Effector memory CD4-positive, alpha-beta T cell (primary cell): ENCODE results near the gene TLX2.
A peak's percentile ranks its signal among the peaks of the same experiment; 100 is the strongest.

Source experiments
- DNase-seq, 3 donors: peaks; one replicate each; pipeline ENCODE4 v3.0.0-alpha.2; 2020
- H3K27ac ChIP-seq: 2 replicates; pipeline ENCODE4 v1.7.0; 2013; ENCODE audit warnings: mild to moderate bottlenecking, low read length, moderate library complexity; ENCODE audit not compliant: insufficient read depth, poor library complexity, severe bottlenecking
- H3K27me3 ChIP-seq: replicated peaks from 2 replicates; pipeline ENCODE4 v1.7.0; 2013; ENCODE audit warnings: mild to moderate bottlenecking, low read length; ENCODE audit not compliant: insufficient read depth, control insufficient read depth, poor library complexity, severe bottlenecking
- H3K36me3 ChIP-seq: 2 replicates; pipeline ENCODE4 v1.7.0; 2013; ENCODE audit warnings: mild to moderate bottlenecking, low read length, moderate library complexity; ENCODE audit not compliant: control insufficient read depth, insufficient read depth
- H3K4me1 ChIP-seq: 2 replicates; pipeline ENCODE4 v1.7.0; 2013; ENCODE audit warnings: low read length, mild to moderate bottlenecking; ENCODE audit not compliant: control insufficient read depth, insufficient read depth, poor library complexity, severe bottlenecking
- H3K4me3 ChIP-seq: 2 replicates; pipeline ENCODE4 v1.7.0; 2013; ENCODE audit warnings: low read length, low read depth, mild to moderate bottlenecking; ENCODE audit not compliant: insufficient read depth, poor library complexity, severe bottlenecking
- H3K9me3 ChIP-seq: 2 replicates; pipeline ENCODE4 v1.7.0; 2013; ENCODE audit warnings: mild to moderate bottlenecking, low read length, moderate library complexity; ENCODE audit not compliant: control insufficient read depth

Gene TLX2

DNA sequence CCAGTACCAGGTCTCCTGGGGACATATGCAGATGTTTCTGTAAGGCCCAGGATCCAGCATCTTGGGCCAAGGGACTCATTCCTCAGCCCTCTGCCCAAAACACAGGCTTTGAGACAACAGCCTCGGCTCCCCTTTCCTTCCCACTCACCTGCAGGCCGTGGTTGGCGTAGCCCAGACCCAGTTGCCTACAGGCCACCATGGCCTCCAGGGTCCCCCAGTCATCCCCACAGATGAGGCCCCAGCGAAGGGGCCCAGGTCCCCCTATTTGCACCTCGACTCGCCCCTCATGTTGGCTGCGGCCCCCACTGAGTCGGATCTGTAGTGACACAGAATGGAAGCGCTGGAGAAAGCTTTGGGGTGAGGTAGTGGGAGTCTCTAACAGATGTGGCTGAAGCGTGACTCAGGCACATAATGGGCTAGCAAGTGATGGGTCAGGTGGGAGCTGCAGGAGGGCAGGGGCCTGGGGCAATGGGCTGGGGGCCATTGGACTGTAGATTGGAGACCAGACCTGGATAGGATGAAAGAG lies 21.3 kb downstream of the TLX2 start:
- H3K27ac ChIP-seq, result no peak overlapping the region
- peaks cover 5% of the 10 kb centered on the region for H3K27me3 ChIP-seq
- no peaks in the 10 kb centered on the region for H3K9me3 ChIP-seq
- H3K4me3 ChIP-seq, result no peak overlapping the region
- peaks cover 9% of the 10 kb centered on the region for H3K4me1 ChIP-seq
- no peak for DNase-seq
- no peaks in the 10 kb centered on the region for H3K36me3 ChIP-seq

DNA sequence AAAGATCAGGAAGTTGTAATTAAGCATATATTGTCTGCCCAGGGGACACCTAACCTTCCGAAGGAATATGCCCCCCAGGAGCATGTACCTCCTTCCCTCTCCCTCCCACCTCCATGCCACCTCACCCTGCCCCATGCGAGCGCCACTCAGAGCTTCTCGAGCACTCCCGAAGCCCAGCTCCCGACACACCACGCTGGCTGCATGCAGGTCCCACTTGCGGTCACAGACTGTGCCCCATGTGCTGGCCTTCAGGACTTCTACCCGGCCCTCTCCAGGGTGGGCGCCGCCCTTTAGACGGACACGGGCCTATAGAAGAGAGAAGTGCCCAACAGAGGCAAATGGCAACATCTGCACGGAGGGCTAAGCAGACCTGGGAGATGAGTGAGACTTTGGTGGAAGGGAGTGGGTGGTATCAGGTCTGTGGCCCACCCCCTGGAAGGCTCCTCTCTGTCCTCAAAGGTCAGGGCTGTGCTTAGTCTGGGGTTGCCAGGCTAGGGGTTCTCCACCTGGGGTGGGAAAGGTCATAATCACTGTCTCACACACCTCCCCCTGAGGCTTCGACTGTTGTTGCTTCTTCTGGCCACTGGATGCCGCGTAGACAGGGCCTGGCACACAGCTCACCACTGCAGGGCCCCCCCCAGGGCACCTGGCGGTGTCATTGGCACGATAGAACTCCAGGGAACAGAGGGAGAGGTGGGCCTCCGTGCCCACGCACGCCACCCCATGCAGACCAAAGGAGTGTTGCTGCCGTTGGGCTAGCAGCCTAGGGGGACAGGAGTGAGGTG lies 22.1 kb downstream of the TLX2 start:
- Histone ChIP-seq H3K27me3 (peaks cover 5% of the 10 kb centered on the region), H3K36me3 (no peaks in the 10 kb centered on the region), H3K27ac (no peak overlapping the region), H3K4me3 (no peak overlapping the region), H3K9me3 (no peaks in the 10 kb centered on the region), H3K4me1 (peaks cover under 1% of the 10 kb centered on the region)
- no peak for DNase-seq

GRCh38 chr2:74537140-74537539 lies 22.9 kb downstream of the TLX2 start:
- Histone ChIP-seq H3K27me3 (peaks cover 5% of the 10 kb centered on the region), H3K36me3 (no peaks in the 10 kb centered on the region), H3K4me1 (no peaks in the 10 kb centered on the region), H3K27ac (no peak overlapping the region), H3K4me3 (no peak overlapping the region), H3K9me3 (no peaks in the 10 kb centered on the region)
- DNase-seq, result no peak

GRCh38 chr2:74538881-74539339 lies 24.7 kb downstream of the TLX2 start:
- no peaks in the 10 kb centered on the region for H3K36me3 ChIP-seq
- DNase-seq, result no peak
- no peaks in the 10 kb centered on the region for H3K9me3 ChIP-seq
- H3K27me3 ChIP-seq, result peaks cover 5% of the 10 kb centered on the region
- H3K4me3 ChIP-seq, result no peak overlapping the region
- H3K4me1 ChIP-seq, result no peaks in the 10 kb centered on the region
- H3K27ac ChIP-seq, result no peak overlapping the region

- DNase-seq, result no peak
- H3K27me3 ChIP-seq, result peaks cover 5% of the 10 kb centered on the region
- no peak overlapping the region for H3K4me3 ChIP-seq
- no peaks in the 10 kb centered on the region for H3K36me3 ChIP-seq
- no peaks in the 10 kb centered on the region for H3K9me3 ChIP-seq
- H3K4me1 ChIP-seq, result no peaks in the 10 kb centered on the region
- no peak overlapping the region for H3K27ac ChIP-seq
These were observed 26.0 kb downstream of the TLX2 start for GRCh38 chr2:74540291-74540690.

DNA sequence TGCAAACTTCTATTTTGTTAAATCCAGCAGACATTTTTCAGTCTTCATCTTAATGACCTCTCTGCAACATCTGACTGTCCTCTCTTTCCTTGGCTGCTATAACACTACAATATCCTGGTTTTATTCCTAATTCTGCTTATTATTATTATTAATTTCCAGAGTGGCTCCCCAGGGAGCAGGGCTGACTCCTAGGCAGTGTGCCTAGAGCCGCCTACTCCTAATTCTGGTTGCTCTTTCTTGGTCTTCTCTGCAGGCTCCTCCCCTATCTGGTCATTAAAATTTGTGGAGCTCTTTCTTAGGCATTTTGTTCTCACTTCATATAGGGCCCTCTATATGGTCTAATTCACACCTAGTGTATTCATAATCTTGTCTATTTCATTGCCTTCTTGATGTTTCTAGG lies 28.7 kb downstream of the TLX2 start:
- Histone ChIP-seq H3K4me1 (no peaks in the 10 kb centered on the region), H3K9me3 (no peaks in the 10 kb centered on the region), H3K27me3 (peaks cover 13% of the 10 kb centered on the region), H3K27ac (no peak overlapping the region), H3K36me3 (no peaks in the 10 kb centered on the region), H3K4me3 (no peak overlapping the region)
- DNase-seq, result no peak

DNA sequence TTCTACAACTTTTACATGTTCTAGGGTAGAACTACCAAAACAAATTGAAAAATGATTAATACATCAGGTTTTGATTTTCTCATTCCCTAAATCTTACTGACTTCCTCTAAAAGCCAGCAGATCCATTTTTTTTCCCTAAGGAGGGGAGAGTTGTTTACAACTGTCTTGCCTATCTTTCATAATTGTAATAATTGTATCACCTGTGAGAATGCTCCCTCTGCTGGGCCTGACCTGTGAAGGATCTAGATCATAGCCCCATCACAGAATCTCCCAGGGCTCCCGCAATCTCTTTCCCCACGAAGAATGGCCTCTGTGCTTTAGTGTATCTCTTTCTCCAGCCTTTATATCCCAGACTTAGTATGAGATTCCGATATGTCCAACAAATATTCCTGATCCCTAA lies 30.4 kb downstream of the TLX2 start:
- H3K27ac ChIP-seq, result no peak overlapping the region
- no peak overlapping the region for H3K4me3 ChIP-seq
- H3K9me3 ChIP-seq, result no peaks in the 10 kb centered on the region
- no peak for DNase-seq
- H3K36me3 ChIP-seq, result no peaks in the 10 kb centered on the region
- H3K4me1 ChIP-seq, result peaks cover 5% of the 10 kb centered on the region
- peaks cover 24% of the 10 kb centered on the region for H3K27me3 ChIP-seq

GRCh38 chr2:74546004-74546403 lies 31.8 kb downstream of the TLX2 start:
- H3K27ac ChIP-seq, result no peak overlapping the region
- peaks cover 5% of the 10 kb centered on the region for H3K4me1 ChIP-seq
- no peak overlapping the region for H3K4me3 ChIP-seq
- no peaks in the 10 kb centered on the region for H3K36me3 ChIP-seq
- peaks cover 27% of the 10 kb centered on the region for H3K27me3 ChIP-seq
- no peak for DNase-seq
- H3K9me3 ChIP-seq, result no peaks in the 10 kb centered on the region

- no peaks in the 10 kb centered on the region for H3K36me3 ChIP-seq
- DNase-seq, result no peak
- no peaks in the 10 kb centered on the region for H3K9me3 ChIP-seq
- peaks cover 5% of the 10 kb centered on the region for H3K4me1 ChIP-seq
- peak overlapping the region; percentile 46 for H3K4me3 ChIP-seq
- H3K27ac ChIP-seq, result no peak overlapping the region
- peaks cover 27% of the 10 kb centered on the region for H3K27me3 ChIP-seq
These were observed 34.1 kb downstream of the TLX2 start for GRCh38 chr2:74548285-74548899.
